Endothelial cell of umbilical vein (primary cell): ENCODE data around the gene CT47C1. TPM values are rescaled to one million over a fixed set of nuclear protein-coding genes. Genes with fewer than 3 reads are reported as not detected.

Experiments used
- BruUV-seq: library from RNA; stranded (reverse); fragments of 400-500 nt; replicated peaks from 2 replicates; lab custom pipeline; 2021; lab: Mats Ljungman, UMichigan
- CTCF ChIA-PET: fragments of 300-600, 350-600 bp; sonication (Branson Sonifier 250); formaldehyde crosslinking; loops from one replicate; lab custom pipeline; 2021; ENCODE audit warnings: antibody characterized with exemption, inconsistent platforms; lab: Charles Lee
- POLR2A ChIA-PET: fragments of 300-600, 350-600 bp; sonication (Branson Sonifier 250); formaldehyde crosslinking; loops from one replicate; lab custom pipeline; 2021; ENCODE audit warnings: antibody characterized with exemption, inconsistent platforms; lab: Charles Lee
- DNase-seq: peaks from one replicate; pipeline ENCODE4 v3.0.0-alpha.2; 2011; ENCODE audit warnings: low read depth, low spot score
- FAIRE-seq: peaks from 2 replicates; lab custom pipeline; 2011; peaks lifted over from hg19 to GRCh38; lab: Jason Lieb, UNC
- H2AFZ ChIP-seq: 2 replicates; pipeline ENCODE4 v1.6.0; 2012; ENCODE audit warnings: low read depth, low read length, control low read depth, inconsistent platforms
- H3K27ac ChIP-seq: 2 replicates; pipeline ENCODE4 v1.5.1; 2011; ENCODE audit warnings: low read depth, mild to moderate bottlenecking, control low read depth, low read length, moderate library complexity; ENCODE audit not compliant: insufficient read depth
- H3K27me3 ChIP-seq, 2 experiments: 2 replicates each; pipeline versions ENCODE4 v1.6.0 to v1.6.1; 2011; ENCODE audit warnings: low read length in 2 of 2, mixed read lengths in 1 of 2; ENCODE audit not compliant: control insufficient read depth in 2 of 2, insufficient read depth in 2 of 2
- H3K36me3 ChIP-seq, 2 experiments: 2 replicates in 1 of 2; 3 replicates in 1 of 2; pipeline ENCODE4 v1.5.1; 2011; ENCODE audit warnings: low read length in 2 of 2, mild to moderate bottlenecking in 1 of 2, moderate library complexity in 1 of 2; ENCODE audit not compliant: control insufficient read depth in 2 of 2, insufficient read depth in 2 of 2; ENCODE audit errors: extremely low read depth in 1 of 2
- H3K4me1 ChIP-seq: 3 replicates; pipeline ENCODE4 v1.5.1; 2011; ENCODE audit warnings: mild to moderate bottlenecking, low read length; ENCODE audit not compliant: control insufficient read depth, insufficient read depth; ENCODE audit errors: extremely low read depth
- H3K4me2 ChIP-seq: 2 replicates; pipeline ENCODE4 v1.6.1; 2011; ENCODE audit warnings: low read length, control low read depth, mixed read lengths; ENCODE audit not compliant: insufficient read depth
- H3K4me3 ChIP-seq, 3 experiments: fragments of 200-600 bp in 1 of 3; sonication (generic), shearing (Covaris generic) in 1 of 3; replicated peaks in 1 of 3; 2 replicates each; pipeline ENCODE4 v1.5.1; 2011 to 2016; ENCODE audit warnings: control low read depth in 3 of 3, low read length in 3 of 3, mild to moderate bottlenecking in 2 of 3, inconsistent platforms in 1 of 3, low read depth in 1 of 3, moderate library complexity in 1 of 3; ENCODE audit not compliant: insufficient read depth in 1 of 3
- H3K79me2 ChIP-seq: 2 replicates; pipeline ENCODE4 v1.6.0; 2012; ENCODE audit warnings: low read length, inconsistent platforms; ENCODE audit not compliant: control insufficient read depth, insufficient read depth
- H3K9ac ChIP-seq: replicated peaks from 2 replicates; pipeline ENCODE3; 2011; ENCODE audit warnings: low read length, control low read depth; ENCODE audit not compliant: insufficient read depth; ENCODE audit errors: extremely low read depth
- H3K9me1 ChIP-seq: replicated peaks from 3 replicates; pipeline ENCODE4 v1.6.0; 2011; ENCODE audit warnings: mild to moderate bottlenecking, low read length; ENCODE audit not compliant: control insufficient read depth, insufficient read depth; ENCODE audit errors: extremely low read depth
- H3K9me3 ChIP-seq: replicated peaks from 2 replicates; pipeline ENCODE4 v1.5.1; 2012; ENCODE audit warnings: low read length, inconsistent platforms; ENCODE audit not compliant: control insufficient read depth, insufficient read depth
- H4K20me1 ChIP-seq: replicated peaks from 2 replicates; pipeline ENCODE3; 2011; ENCODE audit warnings: mild to moderate bottlenecking, low read length; ENCODE audit not compliant: control insufficient read depth, insufficient read depth; ENCODE audit errors: extremely low read depth
- EZH2 ChIP-seq: IDR thresholded peaks from 2 replicates; pipeline ENCODE4 v1.6.1; 2012; ENCODE audit warnings: borderline replicate concordance, low read depth, mild to moderate bottlenecking, moderate library complexity, low read length, inconsistent platforms; ENCODE audit not compliant: severe bottlenecking
- FOS ChIP-seq: IDR thresholded peaks from 2 replicates; pipeline ENCODE4 v1.6.1; 2011; ENCODE audit warnings: mild to moderate bottlenecking, low read length, moderate library complexity, borderline replicate concordance; ENCODE audit not compliant: insufficient read depth
- GATA2 ChIP-seq: IDR thresholded peaks from 2 replicates; pipeline ENCODE4 v1.7.0; 2011; ENCODE audit warnings: low read depth, mild to moderate bottlenecking, moderate library complexity, mixed read lengths, low read length; ENCODE audit not compliant: insufficient read length, insufficient read depth
- JUN ChIP-seq: IDR thresholded peaks from 2 replicates; pipeline ENCODE4 v1.6.1; 2011; ENCODE audit warnings: borderline replicate concordance, low read depth; ENCODE audit not compliant: insufficient read length, insufficient read depth
- MYC ChIP-seq: IDR thresholded peaks from one replicate; pipeline ENCODE4 v1.6.1; 2011; ENCODE audit warnings: mild to moderate bottlenecking, low read depth, low read length
- POLR2A ChIP-seq: IDR thresholded peaks from 2 replicates; pipeline ENCODE4 v1.6.1; 2012; ENCODE audit warnings: low read depth, mild to moderate bottlenecking, control low read depth, low read length
- POLR2AphosphoS5 ChIP-seq: IDR thresholded peaks from 2 replicates; pipeline ENCODE4 v1.6.1; 2012; ENCODE audit warnings: low read depth, mild to moderate bottlenecking, control low read depth, low read length, moderate library complexity; ENCODE audit not compliant: insufficient read depth
- dilution Hi-C: fragments of 300-500 bp; cut with MboI; formaldehyde crosslinking; loops from one replicate; pipeline ENCODE4 v1.15.0; 2019; ENCODE audit warnings: low sequenced_read_pairs; ENCODE audit not compliant: extremely low pct_ligation_motif_present
- intact Hi-C: fragments of 100-400 bp; cut with micrococcal nuclease; formaldehyde crosslinking; loops from one replicate; pipeline ENCODE4 v1.10.0; 2022
- polyA plus RNA-seq, 4 experiments: library from polyadenylated mRNA; depleted of rRNA in 3 of 4; stranded (reverse) in 3 of 4; unstranded in 1 of 4; fragments of >200 nt; gene quantifications; 2 replicates each; pipeline versions ENCODE4 v1.2.1 to v1.2.3, GENCODE V29; 2011 to 2012; ENCODE audit warnings: missing spikeins in 1 of 4
- total RNA-seq: library from RNA; stranded (reverse); gene quantifications from 2 replicates; pipeline ENCODE4 v1.2.3, GENCODE V29; 2021
- TF ChIP-seq, protein P1 (sequence below), 2 donors: IDR thresholded peaks; 1 replicate in 1 of 2; 2 replicates in 1 of 2; pipeline ENCODE4 v1.5.1; 2011; ENCODE audit warnings: low read length in 2 of 2, mild to moderate bottlenecking in 2 of 2, moderate library complexity in 2 of 2, control low read depth in 1 of 2, inconsistent platforms in 1 of 2, low read depth in 1 of 2; ENCODE audit not compliant: insufficient read depth in 1 of 2; ENCODE audit errors: extremely low read depth in 1 of 2
- TF ChIP-seq, protein P2 (sequence below): IDR thresholded peaks from 2 replicates; pipeline ENCODE4 v1.6.1; 2011; ENCODE audit not compliant: insufficient read depth, insufficient read length

Gene CT47C1
- total and polyA plus RNA-seq, 2 donors (not counting 3 experiments of a cell fraction or from before 2014, with no cell fraction given) = not detected

- no peaks in the 10 kb centered on the region for H3K79me2 ChIP-seq
- CTCF ChIA-PET = interaction anchor here (0.6 to 4.2 kb wide), 23 partner anchors 8 to 430 kb away, joined by 3 to 41 read pairs (median 4); no protein-coding TSS in a partner anchor
- TF ChIP-seq, protein P1, sequence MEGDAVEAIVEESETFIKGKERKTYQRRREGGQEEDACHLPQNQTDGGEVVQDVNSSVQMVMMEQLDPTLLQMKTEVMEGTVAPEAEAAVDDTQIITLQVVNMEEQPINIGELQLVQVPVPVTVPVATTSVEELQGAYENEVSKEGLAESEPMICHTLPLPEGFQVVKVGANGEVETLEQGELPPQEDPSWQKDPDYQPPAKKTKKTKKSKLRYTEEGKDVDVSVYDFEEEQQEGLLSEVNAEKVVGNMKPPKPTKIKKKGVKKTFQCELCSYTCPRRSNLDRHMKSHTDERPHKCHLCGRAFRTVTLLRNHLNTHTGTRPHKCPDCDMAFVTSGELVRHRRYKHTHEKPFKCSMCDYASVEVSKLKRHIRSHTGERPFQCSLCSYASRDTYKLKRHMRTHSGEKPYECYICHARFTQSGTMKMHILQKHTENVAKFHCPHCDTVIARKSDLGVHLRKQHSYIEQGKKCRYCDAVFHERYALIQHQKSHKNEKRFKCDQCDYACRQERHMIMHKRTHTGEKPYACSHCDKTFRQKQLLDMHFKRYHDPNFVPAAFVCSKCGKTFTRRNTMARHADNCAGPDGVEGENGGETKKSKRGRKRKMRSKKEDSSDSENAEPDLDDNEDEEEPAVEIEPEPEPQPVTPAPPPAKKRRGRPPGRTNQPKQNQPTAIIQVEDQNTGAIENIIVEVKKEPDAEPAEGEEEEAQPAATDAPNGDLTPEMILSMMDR (IDR thresholded peaks at IDR 0.05; ENCODE audit: extremely low read depth in 1 of 2, insufficient read depth in 1 of 2, low read depth in 1 of 2, low read length in 2 of 2) = peak; percentile 53 to 57
- TF ChIP-seq FOS = no peak
- peak; percentile 92 for FAIRE-seq
- no peaks in the 10 kb centered on the region for H3K9me1 ChIP-seq
- H3K4me2 ChIP-seq = no peak overlapping the region
- no peak overlapping the region for H2AFZ ChIP-seq
- no peaks in the 10 kb centered on the region for H3K4me1 ChIP-seq
- no peak overlapping the region for H3K4me3 ChIP-seq
- no peaks in the 10 kb centered on the region for H4K20me1 ChIP-seq
- intact Hi-C loops (loop anchor here (1.0 to 5.0 kb wide), 4 partner anchors 62 to 465 kb away; no protein-coding TSS in a partner anchor), dilution Hi-C loops (no loop called here)
- no peaks in the 10 kb centered on the region for H3K9me3 ChIP-seq
- no peak overlapping the region for H3K27ac ChIP-seq
- POLR2A ChIA-PET = no interaction called here
- no peaks in the 10 kb centered on the region for H3K36me3 ChIP-seq
- no peak overlapping the region for H3K9ac ChIP-seq
- peaks cover 0 to 2% of the 10 kb centered on the region in 2 experiments for H3K27me3 ChIP-seq
- peak; percentile 64 for DNase-seq
- BruUV-seq = no TSS peak
These were observed 5.6 kb upstream of the CT47C1 start for GRCh38 chrX:119067023-119067739.

- H3K4me2 ChIP-seq = no peak overlapping the region
- H3K4me1 ChIP-seq = no peaks in the 10 kb centered on the region
- no peak overlapping the region for H3K4me3 ChIP-seq
- H3K36me3 ChIP-seq = no peaks in the 10 kb centered on the region
- no peak for FAIRE-seq
- no peaks in the 10 kb centered on the region for H3K9me1 ChIP-seq
- ChIA-PET CTCF (interaction anchor here (0.9 kb wide), 1 partner anchor 230 kb away, joined by 3 read pairs; no protein-coding TSS in a partner anchor), POLR2A (no interaction called here)
- DNase-seq = no peak
- intact Hi-C loops (loop anchor here (5.0 kb wide), 1 partner anchor 467 kb away; no protein-coding TSS in a partner anchor), dilution Hi-C loops (no loop called here)
- no peaks in the 10 kb centered on the region for H3K79me2 ChIP-seq
- H3K27ac ChIP-seq = no peak overlapping the region
- no peak for TF ChIP-seq POLR2AphosphoS5
- TF ChIP-seq MYC = no peak
- TF ChIP-seq, protein P1 (IDR thresholded peaks at IDR 0.05; ENCODE audit: extremely low read depth in 1 of 2, insufficient read depth in 1 of 2, low read depth in 1 of 2, low read length in 2 of 2) = no peak
- no peak for TF ChIP-seq EZH2
- no peak for TF ChIP-seq FOS
- TF ChIP-seq POLR2A = no peak
- no peak for TF ChIP-seq JUN
- TF ChIP-seq, protein P2, sequence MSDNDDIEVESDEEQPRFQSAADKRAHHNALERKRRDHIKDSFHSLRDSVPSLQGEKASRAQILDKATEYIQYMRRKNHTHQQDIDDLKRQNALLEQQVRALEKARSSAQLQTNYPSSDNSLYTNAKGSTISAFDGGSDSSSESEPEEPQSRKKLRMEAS = no peak
- TF ChIP-seq GATA2 = no peak
- no peaks in the 10 kb centered on the region for H4K20me1 ChIP-seq
- no peaks in the 10 kb centered on the region for H3K9me3 ChIP-seq
- H3K9ac ChIP-seq = no peak overlapping the region
- H3K27me3 ChIP-seq = peaks cover 0 to 2% of the 10 kb centered on the region in 2 experiments
- no peak overlapping the region for H2AFZ ChIP-seq
- BruUV-seq = no TSS peak
These were observed 3.7 kb upstream of the CT47C1 start for GRCh38 chrX:119069128-119069527.
